NOMO-1 treated with DMSO at 0.1 percent for 48 hours (cell line): ENCODE measurements around the gene TBC1D13.

Experiments used
- DNase-seq: peaks from one replicate; lab custom pipeline; 2025; ENCODE audit not compliant: unreplicated experiment; lab: John Stamatoyannopoulos, UW

The TBC1D13 gene

DNA sequence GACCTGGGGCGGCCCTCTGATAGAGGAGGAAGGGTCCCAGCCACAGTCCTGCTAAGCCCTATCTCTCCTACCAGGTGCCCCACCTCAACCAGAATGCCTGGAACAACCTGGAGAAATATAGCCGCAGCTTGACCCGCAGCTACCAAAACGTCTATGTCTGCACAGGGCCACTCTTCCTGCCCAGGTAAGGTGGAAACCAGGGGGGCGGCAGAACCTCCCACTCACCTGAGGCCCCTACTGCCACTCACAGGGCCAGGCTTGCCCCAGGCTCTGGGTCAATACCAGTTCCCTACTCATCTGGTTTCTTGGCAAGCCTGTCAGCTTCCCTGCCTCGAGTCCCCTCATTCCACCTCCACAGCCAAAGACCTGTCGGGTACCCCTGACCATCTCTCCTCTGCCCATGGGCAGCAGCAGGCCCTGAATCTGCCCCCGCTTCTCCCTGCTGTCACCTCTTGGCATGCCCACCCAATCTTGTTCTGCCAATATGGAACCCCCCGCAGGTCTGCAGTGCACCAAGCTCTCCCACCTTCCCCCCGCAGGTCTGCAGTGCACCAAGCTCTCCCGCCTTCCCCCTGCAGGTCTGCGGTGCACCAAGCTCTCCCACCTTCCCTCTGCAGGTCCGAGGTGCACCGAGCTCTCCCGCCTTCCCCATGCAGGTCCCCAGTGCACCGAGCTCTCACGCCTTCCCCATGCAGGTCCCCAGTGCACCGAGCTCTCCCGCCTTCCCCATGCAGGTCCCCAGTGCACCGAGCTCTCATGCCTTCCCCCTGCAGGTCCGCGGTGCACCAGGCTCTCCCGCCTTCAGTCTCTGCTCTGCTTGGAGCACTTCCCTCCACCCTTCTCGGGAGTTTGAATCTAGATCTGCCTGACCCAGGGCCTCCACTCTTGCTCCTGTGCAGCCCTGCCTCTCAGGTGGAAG is 33.9 kb downstream of the TBC1D13 start:
- DNase-seq: no peak

DNA sequence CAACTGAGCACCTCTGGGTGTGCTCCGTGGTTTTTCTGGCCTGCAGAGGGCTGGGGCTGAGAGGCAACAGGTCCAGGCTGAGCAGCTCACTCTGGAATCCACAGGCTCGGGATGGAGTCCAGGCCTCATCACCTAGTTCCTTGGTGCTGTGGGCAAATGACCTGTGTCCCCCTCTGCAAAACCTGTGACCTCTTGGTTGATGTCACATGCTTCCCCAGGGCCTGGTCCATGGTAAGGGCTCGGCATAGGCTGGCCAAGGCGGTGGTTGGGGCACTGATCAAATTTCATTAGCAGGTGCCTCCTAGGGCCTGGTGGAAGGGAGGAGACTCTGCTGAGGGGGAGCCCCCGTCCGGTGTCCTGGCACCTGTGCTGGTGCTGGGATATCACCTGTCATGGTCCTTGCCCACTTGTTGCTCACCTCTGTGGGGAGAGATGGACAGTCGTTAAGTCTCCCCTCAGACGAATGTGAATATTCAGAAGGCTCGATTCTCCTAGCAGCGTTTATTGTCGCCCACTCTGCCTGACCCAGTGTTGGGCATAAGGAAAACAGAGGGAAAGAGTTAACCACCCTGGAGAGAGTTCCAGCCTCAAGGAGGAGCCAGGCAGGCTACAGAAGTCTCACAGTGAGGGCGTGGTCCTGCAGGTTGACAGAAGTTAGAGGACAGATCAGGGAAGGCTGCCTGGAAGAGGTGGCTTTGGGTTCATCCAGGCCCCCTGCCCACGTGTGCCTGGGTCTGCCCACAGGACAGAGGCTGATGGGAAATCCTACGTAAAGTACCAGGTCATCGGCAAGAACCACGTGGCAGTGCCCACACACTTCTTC is 34.7 kb downstream of the TBC1D13 start:
- no peak for DNase-seq

- DNase-seq: no peak
These were observed 35.5 kb downstream of the TBC1D13 start for GRCh38 chr9:128822407-128823042.

DNA sequence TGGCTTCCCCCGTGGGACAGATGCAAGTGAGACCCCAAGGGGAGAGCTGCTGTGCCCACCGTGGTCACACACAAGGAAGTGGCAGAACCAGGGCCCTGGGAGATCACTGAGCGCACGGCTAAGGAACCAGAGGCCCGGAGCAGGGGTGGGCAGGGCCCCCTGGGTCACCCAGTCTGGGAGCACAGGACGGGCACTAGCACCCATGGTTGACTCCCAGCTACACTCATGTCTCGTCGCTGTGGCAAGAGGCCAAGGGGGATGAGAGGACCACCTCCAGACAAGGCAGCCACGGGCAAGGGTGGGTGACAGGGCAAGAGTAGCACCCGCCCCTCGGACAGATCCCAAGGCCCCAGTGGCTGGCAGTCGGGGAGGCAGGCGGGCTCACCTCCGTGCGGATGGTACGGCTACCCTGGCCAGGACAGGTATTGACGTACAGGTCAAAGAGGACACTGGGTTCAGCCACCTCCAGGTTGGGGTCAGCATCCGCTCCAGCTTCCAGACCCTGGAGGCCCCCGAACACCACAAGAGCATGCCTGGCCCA is 36.4 kb downstream of the TBC1D13 start:
- no peak for DNase-seq

GRCh38 chr9:128823903-128824406 is 36.9 kb downstream of the TBC1D13 start:
- DNase-seq: no peak

DNA sequence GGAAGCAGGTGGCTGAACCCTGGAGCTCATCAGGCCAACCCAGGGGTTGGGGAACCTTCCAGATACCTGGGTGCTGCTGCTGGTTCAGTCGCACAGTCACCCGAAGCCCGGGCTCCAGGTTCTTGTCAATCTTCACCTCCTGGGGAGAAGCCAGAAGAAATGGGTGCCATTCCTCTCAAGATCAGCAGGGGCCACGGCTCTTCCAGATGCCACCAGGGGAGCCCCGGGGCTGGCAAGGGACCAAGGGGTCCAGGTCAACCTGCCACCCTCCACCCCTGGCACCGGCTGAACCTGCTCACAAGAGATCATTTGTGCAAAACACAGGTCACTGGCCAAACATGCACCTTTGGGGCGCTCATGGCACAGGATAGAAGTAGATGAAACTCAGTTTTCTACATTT is 37.9 kb downstream of the TBC1D13 start:
- DNase-seq: no peak

- no peak for DNase-seq
These were observed 39.1 kb downstream of the TBC1D13 start for GRCh38 chr9:128825923-128826700.

DNA sequence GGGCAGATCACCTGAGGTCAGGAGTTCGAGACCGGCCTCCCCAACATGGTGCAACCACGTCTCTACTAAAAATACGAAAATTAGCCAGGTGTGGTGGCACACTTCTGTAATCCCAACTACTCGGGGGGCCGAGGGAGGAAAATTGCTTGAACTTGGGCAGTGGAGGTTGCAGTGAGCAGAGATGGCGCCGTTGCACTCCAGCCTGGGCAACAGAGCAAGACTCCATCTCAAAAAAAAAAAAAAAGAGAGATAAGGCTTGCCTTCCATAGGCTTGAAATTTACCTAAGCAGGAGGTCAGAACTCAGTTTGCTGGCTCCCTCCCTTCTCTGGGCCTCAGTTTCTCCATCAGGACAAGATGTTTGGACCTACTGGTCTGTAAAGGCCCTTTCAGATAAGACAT is 41.2 kb downstream of the TBC1D13 start:
- DNase-seq: no peak

- DNase-seq: no peak
These were observed 41.8 kb downstream of the TBC1D13 start for GRCh38 chr9:128828719-128829452.

GRCh38 chr9:128829477-128830251 is 42.6 kb downstream of the TBC1D13 start, which contains the start of gene SPOUT1:
Gene SPOUT1 (minus strand): TSS chr9:128829794. CDS start chr9:128829780, 14 bp downstream.
- DNase-seq: peak; percentile 96

DNA sequence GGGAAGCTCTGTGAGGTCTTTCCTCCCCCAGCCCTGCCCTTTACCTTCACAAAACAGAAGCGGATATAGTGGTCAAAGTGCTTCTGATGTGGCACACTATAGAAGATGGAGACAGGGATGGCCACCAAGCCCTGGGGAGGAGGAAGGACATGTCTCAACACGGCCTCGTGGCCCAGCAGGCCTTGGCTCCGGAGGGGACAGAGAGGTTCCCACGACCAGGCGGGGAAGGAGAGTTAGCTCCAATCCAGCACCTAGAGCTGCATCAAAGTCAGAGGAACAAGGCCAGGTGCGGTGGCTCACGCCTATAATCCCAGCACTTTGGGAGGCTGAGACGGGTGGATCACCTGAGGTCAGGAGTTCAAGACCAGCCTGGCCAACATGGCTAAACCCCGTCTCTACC is 46.6 kb downstream of the TBC1D13 start:
- no peak for DNase-seq

GRCh38 chr9:128835246-128836210 is 48.5 kb downstream of the TBC1D13 start:
- no peak for DNase-seq

GRCh38 chr9:128836509-128837145 is 49.6 kb downstream of the TBC1D13 start:
- no peak for DNase-seq

GRCh38 chr9:128838338-128838737 is 51.3 kb downstream of the TBC1D13 start:
- DNase-seq: no peak

DNA sequence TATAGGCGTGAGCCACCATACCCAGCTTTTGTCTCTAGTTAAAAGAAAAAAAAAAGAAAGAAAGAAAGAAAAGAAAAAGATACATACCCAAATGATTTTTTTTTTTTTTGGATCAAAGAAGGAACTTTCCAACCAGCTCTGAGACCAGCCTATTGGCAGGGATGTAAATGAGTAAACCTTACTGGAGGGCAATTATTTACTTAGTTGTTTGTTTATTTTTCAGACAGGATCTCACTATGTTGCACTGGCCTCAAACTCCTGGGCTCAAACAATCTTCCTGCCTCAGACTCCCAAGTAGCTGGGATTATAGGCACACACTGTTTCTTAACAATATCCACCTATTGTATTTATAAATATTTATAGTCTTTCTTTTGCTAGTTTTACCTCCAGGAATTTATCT is 53.5 kb downstream of the TBC1D13 start:
- DNase-seq: no peak

- no peak for DNase-seq
These were observed 54.8 kb downstream of the TBC1D13 start for GRCh38 chr9:128841694-128842492.
